CD14-positive monocyte (primary cell): ENCODE data around the gene RNF220. TPM values are rescaled to one million over a fixed set of nuclear protein-coding genes. Genes with fewer than 3 reads are reported as not detected.

ENCODE experiments used
- DNase-seq, 3 donors: peaks; one replicate each; pipeline ENCODE4 v3.0.0-alpha.2; 2011 to 2022
- H2AFZ ChIP-seq: 2 replicates; pipeline ENCODE4 v1.6.0; 2012; ENCODE audit warnings: mild to moderate bottlenecking, low read depth, low read length, inconsistent platforms; ENCODE audit not compliant: insufficient read depth, poor library complexity, severe bottlenecking
- H3K27ac ChIP-seq, 2 donors: 1 replicate in 1 of 2; 2 replicates in 1 of 2; pipeline ENCODE4 v1.5.1; 2012 to 2013; ENCODE audit warnings: low read length in 2 of 2, control low read depth in 1 of 2, inconsistent platforms in 1 of 2, low read depth in 1 of 2, mild to moderate bottlenecking in 1 of 2
- H3K27me3 ChIP-seq, 2 donors: one replicate each; pipeline versions ENCODE4 v1.6.0 to v1.6.1; 2011 to 2013; ENCODE audit warnings: low read length in 2 of 2; ENCODE audit not compliant: control insufficient read depth in 2 of 2, insufficient read depth in 2 of 2
- H3K36me3 ChIP-seq, 2 donors: replicated peaks in 1 of 2; 1 replicate in 1 of 2; 2 replicates in 1 of 2; pipeline versions ENCODE4 v1.5.1 to v1.6.1; 2012 to 2013; ENCODE audit warnings: low read length in 2 of 2, control low read depth in 1 of 2, inconsistent platforms in 1 of 2, mild to moderate bottlenecking in 1 of 2; ENCODE audit not compliant: insufficient read depth in 2 of 2, control insufficient read depth in 1 of 2
- H3K4me1 ChIP-seq, 2 donors: 1 replicate in 1 of 2; 2 replicates in 1 of 2; pipeline versions ENCODE4 v1.5.1 to v1.6.1; 2012 to 2013; ENCODE audit warnings: low read length in 2 of 2, control low read depth in 1 of 2, inconsistent platforms in 1 of 2, mild to moderate bottlenecking in 1 of 2, moderate library complexity in 1 of 2; ENCODE audit not compliant: insufficient read depth in 2 of 2, control insufficient read depth in 1 of 2
- H3K4me2 ChIP-seq: replicated peaks from 2 replicates; pipeline ENCODE3; 2012; ENCODE audit warnings: low read length, moderate library complexity, mild to moderate bottlenecking; ENCODE audit not compliant: poor library complexity, severe bottlenecking; ENCODE audit errors: extremely low read depth
- H3K4me3 ChIP-seq, 3 experiments: fragments of 200-600 bp in 1 of 3; sonication (generic) in 1 of 3; replicated peaks in 1 of 3; 1 replicate in 2 of 3; 2 replicates in 1 of 3; pipeline ENCODE4 v1.5.1; 2011 to 2013; ENCODE audit warnings: low read length in 3 of 3, mild to moderate bottlenecking in 3 of 3, control low read depth in 2 of 3, low read depth in 2 of 3, inconsistent platforms in 1 of 3, moderate library complexity in 1 of 3
- H3K79me2 ChIP-seq: 2 replicates; pipeline ENCODE4 v1.6.0; 2012; ENCODE audit warnings: mild to moderate bottlenecking, control low read depth, inconsistent platforms, low read length, moderate library complexity; ENCODE audit not compliant: insufficient read depth
- H3K9ac ChIP-seq: 2 replicates; pipeline ENCODE4 v1.6.0; 2017; ENCODE audit warnings: low read length, mild to moderate bottlenecking; ENCODE audit not compliant: insufficient read depth, poor library complexity, severe bottlenecking
- H3K9me3 ChIP-seq, 2 donors: replicated peaks in 1 of 2; 1 replicate in 1 of 2; 2 replicates in 1 of 2; pipeline versions ENCODE4 v1.5.1 to v1.6.1; 2012 to 2013; ENCODE audit warnings: low read length in 2 of 2, control low read depth in 1 of 2; ENCODE audit not compliant: control insufficient read depth in 1 of 2, insufficient read depth in 1 of 2
- H4K20me1 ChIP-seq: 2 replicates; pipeline ENCODE4 v1.6.0; 2012; ENCODE audit warnings: mild to moderate bottlenecking, low read length, control low read depth, moderate library complexity; ENCODE audit not compliant: insufficient read depth
- H3K27ac Mint-ChIP-seq, 7 donors: one replicate each; pipeline ENCODE4 v1.8.0; 2020; ENCODE audit warnings: mild to moderate bottlenecking in 7 of 7, mixed read lengths in 7 of 7, moderate library complexity in 6 of 7, inconsistent platforms in 2 of 7
- H3K27me3 Mint-ChIP-seq, 3 donors: one replicate each; pipeline ENCODE4 v1.8.0; 2021 to 2022; ENCODE audit warnings: low read depth in 3 of 3, mild to moderate bottlenecking in 3 of 3, mixed read lengths in 3 of 3, moderate library complexity in 3 of 3, inconsistent platforms in 1 of 3
- H3K36me3 Mint-ChIP-seq, 2 donors: one replicate each; pipeline ENCODE4 v1.8.0; 2020; ENCODE audit warnings: mixed read lengths in 2 of 2, inconsistent platforms in 1 of 2, mild to moderate bottlenecking in 1 of 2
- H3K4me1 Mint-ChIP-seq: one replicate; pipeline ENCODE4 v1.8.0; 2020; ENCODE audit warnings: mild to moderate bottlenecking, mixed read lengths
- H3K4me3 Mint-ChIP-seq, 2 donors: one replicate each; pipeline ENCODE4 v1.8.0; 2020; ENCODE audit warnings: mild to moderate bottlenecking in 2 of 2, mixed read lengths in 2 of 2, moderate library complexity in 1 of 2
- H3K9me3 Mint-ChIP-seq, 7 donors: one replicate each; pipeline ENCODE4 v1.8.0; 2020 to 2022; ENCODE audit warnings: mixed read lengths in 7 of 7, mild to moderate bottlenecking in 6 of 7, moderate library complexity in 6 of 7, inconsistent platforms in 2 of 7
- CTCF ChIP-seq: fragments of 200-600 bp; IDR thresholded peaks from one replicate; pipeline ENCODE4 v1.8.0; 2022; ENCODE audit warnings: antibody characterized with exemption, mild to moderate bottlenecking
- WGBS: methylation state at CpG from one replicate; pipeline ENCODE4 v1.1.5; 2013; ENCODE audit warnings: missing lambda C conversion rate; ENCODE audit not compliant: insufficient coverage; 5-methylcytosine and 5-hydroxymethylcytosine counted together
- intact Hi-C, 2 donors: fragments of 100-400 bp; cut with micrococcal nuclease; formaldehyde crosslinking; loops; one replicate each; pipeline versions ENCODE4 v1.15.0 to v1.15.1; 2023
- polyA plus RNA-seq, 3 donors: library from polyadenylated mRNA; depleted of rRNA in 1 of 3; unstranded in 2 of 3; stranded (reverse) in 1 of 3; fragments of 300-500 nt in 2 of 3; fragments of >200 nt in 1 of 3; fragmentation: Illumina TruSeq in 2 of 3; gene quantifications; 1 replicate in 2 of 3; 2 replicates in 1 of 3; pipeline ENCODE4 v1.2.3, GENCODE V29; 2012 to 2021

RNF220 gene
- polyA plus RNA-seq, 3 donors, result 39.4 to 133 (median 49.4) TPM

- H3K36me3 ChIP-seq, result no peaks in the 10 kb centered on the region
- no peaks in the 10 kb centered on the region for H4K20me1 ChIP-seq
- H3K9ac ChIP-seq, result no peak overlapping the region
- peaks cover 2 to 5% (median 3%) of the 10 kb centered on the region in 3 donors for H3K27me3 Mint-ChIP-seq
- no peaks in the 10 kb centered on the region for H3K9me3 Mint-ChIP-seq
- H3K4me1 ChIP-seq, result no peaks in the 10 kb centered on the region
- no peak overlapping the region for H3K27ac Mint-ChIP-seq
- H3K36me3 Mint-ChIP-seq, result no peaks in the 10 kb centered on the region
- intact Hi-C loops, result no loop called here
- no peaks in the 10 kb centered on the region for H3K79me2 ChIP-seq
- no peak overlapping the region for H3K27ac ChIP-seq
- no peak overlapping the region for H2AFZ ChIP-seq
- no peaks in the 10 kb centered on the region for H3K9me3 ChIP-seq
- DNase-seq, result no peak
- H3K4me1 Mint-ChIP-seq, result no peaks in the 10 kb centered on the region
- no peak overlapping the region for H3K4me3 Mint-ChIP-seq
- no peak for TF ChIP-seq CTCF
- H3K4me3 ChIP-seq, result no peak overlapping the region
- H3K27me3 ChIP-seq, result no peaks in the 10 kb centered on the region
- 96% methylated on average over 51 of the region's 63 CpGs for WGBS
- H3K4me2 ChIP-seq, result no peak overlapping the region
These were observed 212.1 kb downstream of the RNF220 start for GRCh38 chr1:44616991-44617702.

- H3K79me2 ChIP-seq, result no peaks in the 10 kb centered on the region
- H3K36me3 Mint-ChIP-seq, result no peaks in the 10 kb centered on the region
- H3K4me1 ChIP-seq, result no peaks in the 10 kb centered on the region
- no peak overlapping the region for H3K9ac ChIP-seq
- no peak overlapping the region for H3K4me2 ChIP-seq
- peaks cover 2 to 5% (median 3%) of the 10 kb centered on the region in 3 donors for H3K27me3 Mint-ChIP-seq
- H3K36me3 ChIP-seq, result no peaks in the 10 kb centered on the region
- no peak for DNase-seq
- H2AFZ ChIP-seq, result no peak overlapping the region
- no peak overlapping the region for H3K4me3 Mint-ChIP-seq
- H3K27me3 ChIP-seq, result no peaks in the 10 kb centered on the region
- no peaks in the 10 kb centered on the region for H4K20me1 ChIP-seq
- peak overlapping the region in 1 of 7 donors; percentile 8 for H3K27ac Mint-ChIP-seq
- H3K9me3 ChIP-seq, result no peaks in the 10 kb centered on the region
- no peaks in the 10 kb centered on the region for H3K4me1 Mint-ChIP-seq
- H3K9me3 Mint-ChIP-seq, result no peaks in the 10 kb centered on the region
- intact Hi-C loops, result no loop called here
- no peak overlapping the region for H3K27ac ChIP-seq
- H3K4me3 ChIP-seq, result no peak overlapping the region
- WGBS, result 88% methylated on average over 1 of the region's 1 CpG
- no peak for TF ChIP-seq CTCF
These were observed 212.6 kb downstream of the RNF220 start for GRCh38 chr1:44617703-44618029.
